HG03469 (cell line): Measurements from ENCODE around the gene MDGA2.
"Not testable (repeated sequence)": the region's sequence is repeated elsewhere in the genome, so short reads cannot be mapped to it uniquely, and the experiment has no call there.

Source experiments
- ATAC-seq: cut with Tn5 transposase; IDR thresholded peaks from one replicate; pipeline ENCODE4 v1.9.1; 2021; ENCODE audit warnings: mild to moderate bottlenecking, moderate library complexity, moderate number of reproducible peaks; ENCODE audit not compliant: unreplicated experiment

MDGA2 gene

GRCh38 chr14:47252802-47253201 is 422.6 kb downstream of the MDGA2 start:
- no peak for ATAC-seq

GRCh38 chr14:47246367-47246766 is 429.0 kb downstream of the MDGA2 start:
- no peak for ATAC-seq

- ATAC-seq: not testable (repeated sequence)
These were observed 432.8 kb downstream of the MDGA2 start for GRCh38 chr14:47242579-47242978.

- no peak for ATAC-seq
These were observed 434.5 kb downstream of the MDGA2 start for GRCh38 chr14:47240748-47241437.

- ATAC-seq: no peak
These were observed 439.8 kb downstream of the MDGA2 start for GRCh38 chr14:47235619-47236018.

- ATAC-seq: no peak
These were observed 448.4 kb downstream of the MDGA2 start for GRCh38 chr14:47226877-47227520.

GRCh38 chr14:47223656-47224055 is 451.7 kb downstream of the MDGA2 start:
- no peak for ATAC-seq

GRCh38 chr14:47220096-47220495 is 455.3 kb downstream of the MDGA2 start:
- ATAC-seq: no peak

- ATAC-seq: no peak
These were observed 464.1 kb downstream of the MDGA2 start for GRCh38 chr14:47211263-47211662.

GRCh38 chr14:47210099-47210498 is 465.3 kb downstream of the MDGA2 start:
- ATAC-seq: no peak

GRCh38 chr14:47208434-47208833 is 467.0 kb downstream of the MDGA2 start:
- ATAC-seq: no peak

- no peak for ATAC-seq
These were observed 467.8 kb downstream of the MDGA2 start for GRCh38 chr14:47207617-47208016.

GRCh38 chr14:47200740-47201139 is 474.7 kb downstream of the MDGA2 start:
- ATAC-seq: no peak

- ATAC-seq: no peak
These were observed 479.8 kb downstream of the MDGA2 start for GRCh38 chr14:47195582-47195981.

GRCh38 chr14:47194055-47194454 is 481.4 kb downstream of the MDGA2 start:
- no peak for ATAC-seq

- not testable (repeated sequence) for ATAC-seq
These were observed 483.2 kb downstream of the MDGA2 start for GRCh38 chr14:47192203-47192602.

- ATAC-seq: no peak
These were observed 483.7 kb downstream of the MDGA2 start for GRCh38 chr14:47191700-47192099.

GRCh38 chr14:47189911-47190484 is 485.4 kb downstream of the MDGA2 start:
- no peak for ATAC-seq

- ATAC-seq: no peak
These were observed 488.9 kb downstream of the MDGA2 start for GRCh38 chr14:47186486-47186885.

GRCh38 chr14:47179906-47180305 is 495.5 kb downstream of the MDGA2 start:
- ATAC-seq: no peak

- ATAC-seq: not testable (repeated sequence)
These were observed 503.5 kb downstream of the MDGA2 start for GRCh38 chr14:47171896-47172295.

GRCh38 chr14:47167402-47167801 is 508.0 kb downstream of the MDGA2 start:
- ATAC-seq: no peak
